Measurements from ENCODE around the gene LRRC59.
A peak's percentile ranks its signal among the peaks of the same experiment; 100 is the strongest.

The LRRC59 gene

GRCh38 chr17:50397111-50397918 lies at the start of gene LRRC59:
Gene LRRC59, minus strand, starts transcription at chr17:50397523. Its CDS starts 206 bp downstream, at chr17:50397317.
- peak within 1 kb of the TSS; percentile 96 to 98 (median 97) for H3K4me3 Mint-ChIP-seq
- peaks cover 2% of the 10 kb centered on the region for H3K9me3 Mint-ChIP-seq
- peaks cover 26% of the 10 kb centered on the region for H3K36me3 Mint-ChIP-seq (ENCODE audit: low read depth)
- H3K27me3 Mint-ChIP-seq (ENCODE audit: low read depth), result no peaks in the 10 kb centered on the region
- H3K4me1 Mint-ChIP-seq, result peaks cover 17% of the 10 kb centered on the region
- H3K27ac Mint-ChIP-seq, result peak within 1 kb of the TSS; percentile 65 to 78 (median 67)
- TF ChIP-seq, protein P1, sequence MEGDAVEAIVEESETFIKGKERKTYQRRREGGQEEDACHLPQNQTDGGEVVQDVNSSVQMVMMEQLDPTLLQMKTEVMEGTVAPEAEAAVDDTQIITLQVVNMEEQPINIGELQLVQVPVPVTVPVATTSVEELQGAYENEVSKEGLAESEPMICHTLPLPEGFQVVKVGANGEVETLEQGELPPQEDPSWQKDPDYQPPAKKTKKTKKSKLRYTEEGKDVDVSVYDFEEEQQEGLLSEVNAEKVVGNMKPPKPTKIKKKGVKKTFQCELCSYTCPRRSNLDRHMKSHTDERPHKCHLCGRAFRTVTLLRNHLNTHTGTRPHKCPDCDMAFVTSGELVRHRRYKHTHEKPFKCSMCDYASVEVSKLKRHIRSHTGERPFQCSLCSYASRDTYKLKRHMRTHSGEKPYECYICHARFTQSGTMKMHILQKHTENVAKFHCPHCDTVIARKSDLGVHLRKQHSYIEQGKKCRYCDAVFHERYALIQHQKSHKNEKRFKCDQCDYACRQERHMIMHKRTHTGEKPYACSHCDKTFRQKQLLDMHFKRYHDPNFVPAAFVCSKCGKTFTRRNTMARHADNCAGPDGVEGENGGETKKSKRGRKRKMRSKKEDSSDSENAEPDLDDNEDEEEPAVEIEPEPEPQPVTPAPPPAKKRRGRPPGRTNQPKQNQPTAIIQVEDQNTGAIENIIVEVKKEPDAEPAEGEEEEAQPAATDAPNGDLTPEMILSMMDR (IDR thresholded peaks at IDR 0.05; ENCODE audit: unreplicated experiment in 3 of 3), result peak; percentile 98 to 99 (median 99)

GRCh38 chr17:50445730-50446325 lies 48.5 kb upstream of the LRRC59 start:
- H3K27ac Mint-ChIP-seq, result peak overlapping the region in 2 of 3 experiments; percentile 58 to 70
- TF ChIP-seq, protein P1 (IDR thresholded peaks at IDR 0.05; ENCODE audit: unreplicated experiment in 3 of 3), result no peak
- no peaks in the 10 kb centered on the region for H3K9me3 Mint-ChIP-seq
- H3K27me3 Mint-ChIP-seq (ENCODE audit: low read depth), result peaks cover 3% of the 10 kb centered on the region
- H3K4me1 Mint-ChIP-seq, result peaks cover 30% of the 10 kb centered on the region
- H3K36me3 Mint-ChIP-seq (ENCODE audit: low read depth), result peaks cover 5% of the 10 kb centered on the region
- H3K4me3 Mint-ChIP-seq, result no peak overlapping the region

DNA sequence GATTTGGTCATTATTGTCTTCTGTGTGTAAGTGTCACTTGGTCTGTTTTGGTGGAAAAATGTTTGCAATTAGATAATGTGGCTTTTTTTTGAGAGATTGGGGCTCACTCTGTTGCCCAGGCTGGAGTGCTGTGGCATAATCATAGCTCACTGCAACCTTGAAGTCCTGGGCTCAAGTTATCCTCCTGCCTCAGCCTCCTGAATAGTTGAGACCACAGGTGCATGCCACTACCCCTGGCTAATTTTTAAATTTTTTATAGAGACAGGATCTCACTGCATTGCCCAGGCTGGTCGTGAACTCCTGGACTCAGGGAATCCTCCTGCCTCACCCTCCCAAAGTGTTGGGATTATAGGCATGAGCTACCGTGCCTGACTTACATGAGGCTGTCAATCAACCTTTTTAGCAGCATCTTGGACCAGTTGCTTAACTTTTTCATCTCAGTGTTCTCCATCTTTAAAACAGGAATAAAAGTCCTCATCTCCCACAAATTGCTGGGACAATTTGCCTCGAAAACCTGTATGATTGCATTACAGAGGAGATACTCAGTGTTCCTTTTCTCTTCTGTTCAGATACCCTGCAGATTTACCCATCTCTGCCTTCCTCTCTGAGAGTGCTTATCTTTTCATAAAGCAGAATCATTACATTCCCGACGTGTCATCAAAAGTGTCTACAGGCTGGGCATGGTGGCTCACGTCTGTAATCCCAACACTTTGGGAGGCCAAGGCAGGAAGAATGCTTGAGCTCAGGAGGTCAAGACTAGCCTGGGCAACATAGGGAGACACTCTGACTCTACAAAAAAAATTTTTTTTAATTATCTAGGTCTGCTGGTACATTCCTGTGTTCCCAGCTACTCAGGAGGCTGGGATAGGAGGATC lies 47.8 kb upstream of the LRRC59 start:
- Mint-ChIP-seq H3K4me1 (peaks cover 37% of the 10 kb centered on the region), H3K27ac (peak overlapping the region in 2 of 3 experiments; percentile 68 to 70), H3K9me3 (no peaks in the 10 kb centered on the region), H3K36me3 (ENCODE audit: low read depth) (no peaks in the 10 kb centered on the region), H3K27me3 (ENCODE audit: low read depth) (peaks cover 3% of the 10 kb centered on the region), H3K4me3 (no peak overlapping the region)
- TF ChIP-seq, protein P1 (IDR thresholded peaks at IDR 0.05; ENCODE audit: unreplicated experiment in 3 of 3), result no peak

GRCh38 chr17:50443505-50443974 lies 46.2 kb upstream of the LRRC59 start:
- peak overlapping the region in 2 of 3 experiments; percentile 39 to 42 for H3K4me3 Mint-ChIP-seq
- TF ChIP-seq, protein P1 (IDR thresholded peaks at IDR 0.05; ENCODE audit: unreplicated experiment in 3 of 3), result no peak
- peaks cover 3% of the 10 kb centered on the region for H3K27me3 Mint-ChIP-seq (ENCODE audit: low read depth)
- peak overlapping the region; percentile 59 to 82 (median 68) for H3K27ac Mint-ChIP-seq
- no peaks in the 10 kb centered on the region for H3K9me3 Mint-ChIP-seq
- no peaks in the 10 kb centered on the region for H3K36me3 Mint-ChIP-seq (ENCODE audit: low read depth)
- peaks cover 37% of the 10 kb centered on the region for H3K4me1 Mint-ChIP-seq

- no peak overlapping the region for H3K4me3 Mint-ChIP-seq
- peaks cover 3% of the 10 kb centered on the region for H3K27me3 Mint-ChIP-seq (ENCODE audit: low read depth)
- H3K36me3 Mint-ChIP-seq (ENCODE audit: low read depth), result no peaks in the 10 kb centered on the region
- no peaks in the 10 kb centered on the region for H3K9me3 Mint-ChIP-seq
- TF ChIP-seq, protein P1 (IDR thresholded peaks at IDR 0.05; ENCODE audit: unreplicated experiment in 3 of 3), result no peak
- peaks cover 37% of the 10 kb centered on the region for H3K4me1 Mint-ChIP-seq
- peak overlapping the region; percentile 36 to 58 (median 38) for H3K27ac Mint-ChIP-seq
Observed at GRCh38 chr17:50440838-50441829, 43.8 kb upstream of the LRRC59 start.

Measured in nephron (organoid).